Stomach (tissue), 9 donors: ENCODE data around the gene RIF1. TPM values are rescaled to one million over a fixed set of nuclear protein-coding genes. Genes with fewer than 3 reads are reported as not detected.

Experiments used
- DNase-seq, 2 donors: peaks; one replicate each; pipeline versions ENCODE4 v3.0.0 to v3.0.0-alpha.2; 2013 to 2019
- H3K27ac ChIP-seq, 5 donors: fragments of 200-600 bp in 4 of 5; sonication (generic) in 4 of 5; one replicate each; pipeline ENCODE4 v1.5.1; 2013 to 2019; ENCODE audit warnings: mild to moderate bottlenecking in 1 of 5, moderate library complexity in 1 of 5
- H3K27me3 ChIP-seq, 3 donors: fragments of 200-600 bp; sonication (generic); one replicate each; pipeline ENCODE4 v1.5.1; 2017 to 2019; ENCODE audit warnings: mixed run types in 1 of 3
- H3K36me3 ChIP-seq, 4 donors: fragments of 200-600 bp; sonication (generic); 1 replicate in 3 of 4; 2 replicates in 1 of 4; pipeline ENCODE4 v1.5.1; 2016 to 2019
- H3K4me1 ChIP-seq, 4 donors: fragments of 200-600 bp; sonication (generic); one replicate each; pipeline ENCODE4 v1.5.1; 2016 to 2019
- H3K4me3 ChIP-seq, 4 donors: fragments of 200-600 bp; sonication (generic) in 3 of 4; one replicate each; pipeline ENCODE4 v1.5.1; 2016 to 2019; ENCODE audit warnings: mild to moderate bottlenecking in 1 of 4
- H3K9me3 ChIP-seq, 4 donors: fragments of 200-600 bp; sonication (generic); one replicate each; pipeline ENCODE4 v1.5.1; 2016 to 2019
- CTCF ChIP-seq, 7 experiments: fragments of 450-650 bp in 4 of 7; fragments of 200-600 bp in 3 of 7; sonication (generic) in 3 of 7; IDR thresholded peaks; one replicate each; pipeline ENCODE4 v1.5.1; 2016 to 2019; ENCODE audit warnings: antibody characterized with exemption in 7 of 7, control low read depth in 2 of 7, mild to moderate bottlenecking in 1 of 7
- EP300 ChIP-seq: sonication (generic); formaldehyde crosslinking; IDR thresholded peaks from one replicate; pipeline ENCODE4 v1.6.1; 2017; ENCODE audit warnings: antibody characterized with exemption
- POLR2A ChIP-seq, 4 donors: fragments of 450-650 bp; IDR thresholded peaks; one replicate each; pipeline ENCODE4 v1.6.1; 2016; ENCODE audit warnings: antibody characterized with exemption in 4 of 4, control low read depth in 2 of 4, mild to moderate bottlenecking in 1 of 4, moderate library complexity in 1 of 4
- POLR2AphosphoS5 ChIP-seq, 3 donors: sonication (generic); formaldehyde crosslinking; IDR thresholded peaks; one replicate each; pipeline ENCODE4 v1.6.1; 2016; ENCODE audit warnings: antibody characterized with exemption in 3 of 3
- WGBS, 5 donors: extraction: QIAGEN DNeasy Blood & Tissue Kit in 3 of 5; methylation state at CpG; one replicate each; pipeline versions ENCODE4 v1.1.5 to v1.1.7; 2013 to 2018; 5-methylcytosine and 5-hydroxymethylcytosine counted together
- intact Hi-C: fragments of 100-400 bp; cut with DNase I; formaldehyde crosslinking; loops from one replicate; pipeline ENCODE4 v1.15.1; 2023; ENCODE audit warnings: low total_unique reads
- polyA plus RNA-seq, 3 donors: library from polyadenylated mRNA; stranded (reverse); fragments of 200-250 nt; gene quantifications; one replicate each; pipeline ENCODE4 v1.2.3, GENCODE V29; 2013
- total RNA-seq, 5 donors: library from RNA; depleted of rRNA; stranded (reverse); fragments of >200 nt; gene quantifications; one replicate each; pipeline versions ENCODE4 v1.1.0 to v1.2.3, GENCODE V29; 2014 to 2016
- donor health status: healthy with polysubstance abuse.
- donor health status: Bipolar disorder and iron deficiency.
- donor health status: healthy.

RIF1 gene
- total and polyA plus RNA-seq, 8 donors, result 2.2 to 105 (median 29.5) TPM

- 90 to 94% (median 92%) methylated on average over 3 of the region's 3 CpGs for WGBS, 5 donors
- no peak for TF ChIP-seq POLR2A (IDR thresholded peaks at IDR 0.05)
- no peak for TF ChIP-seq EP300
- no peak for TF ChIP-seq CTCF (IDR thresholded peaks at IDR 0.05)
- TF ChIP-seq POLR2AphosphoS5 (IDR thresholded peaks at IDR 0.05), result no peak
- Histone ChIP-seq H3K27ac (no peak overlapping the region), H3K9me3 (no peaks in the 10 kb centered on the region), H3K27me3 (no peaks in the 10 kb centered on the region), H3K4me1 (no peaks in the 10 kb centered on the region), H3K36me3 (no peaks in the 10 kb centered on the region), H3K4me3 (no peak overlapping the region)
- intact Hi-C loops, result no loop called here
- no peak for DNase-seq
Observed at GRCh38 chr2:151518802-151519201, 109.1 kb downstream of the RIF1 start.

- no peaks in the 10 kb centered on the region for H3K27me3 ChIP-seq
- no peak overlapping the region for H3K27ac ChIP-seq
- TF ChIP-seq POLR2A (IDR thresholded peaks at IDR 0.05) (no peak), POLR2AphosphoS5 (IDR thresholded peaks at IDR 0.05) (no peak), CTCF (IDR thresholded peaks at IDR 0.05) (no peak), EP300 (no peak)
- 48 to 75% (median 64%) methylated on average over 1 of the region's 1 CpG for WGBS, 5 donors
- no peaks in the 10 kb centered on the region for H3K4me1 ChIP-seq
- intact Hi-C loops, result no loop called here
- H3K36me3 ChIP-seq, result no peaks in the 10 kb centered on the region
- H3K4me3 ChIP-seq, result no peak overlapping the region
- no peak for DNase-seq
- H3K9me3 ChIP-seq, result no peaks in the 10 kb centered on the region
Observed at GRCh38 chr2:151520976-151521375, 111.3 kb downstream of the RIF1 start.

- Histone ChIP-seq H3K27ac (no peak overlapping the region), H3K27me3 (no peaks in the 10 kb centered on the region), H3K9me3 (no peaks in the 10 kb centered on the region), H3K4me3 (no peak overlapping the region), H3K4me1 (no peaks in the 10 kb centered on the region), H3K36me3 (no peaks in the 10 kb centered on the region)
- WGBS, 5 donors, result 88 to 94% (median 92%) methylated on average over 7 of the region's 7 CpGs
- no peak for TF ChIP-seq CTCF (IDR thresholded peaks at IDR 0.05)
- no peak for TF ChIP-seq POLR2AphosphoS5 (IDR thresholded peaks at IDR 0.05)
- TF ChIP-seq POLR2A (IDR thresholded peaks at IDR 0.05), result no peak
- no peak for TF ChIP-seq EP300
- no peak for DNase-seq
- intact Hi-C loops, result no loop called here
Observed at GRCh38 chr2:151522556-151522955, 112.9 kb downstream of the RIF1 start.

GRCh38 chr2:151523850-151524249 lies 114.1 kb downstream of the RIF1 start:
- Histone ChIP-seq H3K9me3 (no peaks in the 10 kb centered on the region), H3K4me1 (no peaks in the 10 kb centered on the region), H3K27me3 (no peaks in the 10 kb centered on the region), H3K36me3 (no peaks in the 10 kb centered on the region), H3K4me3 (no peak overlapping the region), H3K27ac (no peak overlapping the region)
- DNase-seq, result no peak
- intact Hi-C loops, result no loop called here
- TF ChIP-seq CTCF (IDR thresholded peaks at IDR 0.05) (no peak), POLR2A (IDR thresholded peaks at IDR 0.05) (no peak), POLR2AphosphoS5 (IDR thresholded peaks at IDR 0.05) (no peak), EP300 (no peak)
- 83 to 91% (median 89%) methylated on average over 3 of the region's 3 CpGs for WGBS, 5 donors
